H9 (cell line): ENCODE results near the gene ARNT2. TPM values are rescaled to one million over a fixed set of nuclear protein-coding genes. Genes with fewer than 3 reads are reported as not detected.
A peak's percentile ranks its signal among the peaks of the same experiment; 100 is the strongest.

Source experiments
- DNase-seq: peaks from one replicate; pipeline ENCODE4 v3.0.0-alpha.2; 2017
- H2AFZ ChIP-seq: one replicate; pipeline ENCODE4 v1.6.1; 2013; ENCODE audit warnings: mild to moderate bottlenecking, low read length, control low read depth, moderate library complexity
- H2AK5ac ChIP-seq: 2 replicates; pipeline ENCODE4 v1.6.1; 2013; ENCODE audit warnings: low read length, control low read depth, mixed read lengths; ENCODE audit not compliant: insufficient read length
- H2BK120ac ChIP-seq: one replicate; pipeline ENCODE4 v1.6.1; 2013; ENCODE audit warnings: low read depth, mild to moderate bottlenecking, low read length, control low read depth, inconsistent platforms; ENCODE audit not compliant: poor library complexity, severe bottlenecking
- H2BK12ac ChIP-seq: 2 replicates; pipeline ENCODE4 v1.6.1; 2013; ENCODE audit warnings: low read length, control low read depth, mixed read lengths, low read depth; ENCODE audit not compliant: insufficient read length
- H2BK15ac ChIP-seq: 2 replicates; pipeline ENCODE4 v1.6.1; 2013; ENCODE audit warnings: low read depth, low read length, control low read depth
- H2BK20ac ChIP-seq: one replicate; pipeline ENCODE4 v1.6.1; 2013; ENCODE audit warnings: low read depth, mild to moderate bottlenecking, low read length, control low read depth, inconsistent platforms; ENCODE audit not compliant: poor library complexity, severe bottlenecking
- H2BK5ac ChIP-seq: 2 replicates; pipeline ENCODE4 v1.6.1; 2013; ENCODE audit warnings: low read length, control low read depth, mixed read lengths; ENCODE audit not compliant: insufficient read length
- H3K14ac ChIP-seq: 2 replicates; pipeline ENCODE4 v1.6.1; 2013; ENCODE audit warnings: low read length, control low read depth; ENCODE audit not compliant: insufficient read depth
- H3K18ac ChIP-seq: 2 replicates; pipeline ENCODE4 v1.6.1; 2013; ENCODE audit warnings: low read depth, mild to moderate bottlenecking, mixed read lengths, low read length, control low read depth; ENCODE audit not compliant: insufficient read length
- H3K23ac ChIP-seq: 2 replicates; pipeline ENCODE4 v1.6.1; 2013; ENCODE audit warnings: low read length, control low read depth, mixed read lengths, low read depth; ENCODE audit not compliant: insufficient read length
- H3K23me2 ChIP-seq: 2 replicates; pipeline ENCODE4 v1.6.1; 2013; ENCODE audit warnings: low read depth, mild to moderate bottlenecking, mixed read lengths, low read length, control low read depth; ENCODE audit not compliant: insufficient read length, poor library complexity, severe bottlenecking
- H3K27ac ChIP-seq: 2 replicates; pipeline ENCODE4 v1.5.1; 2013; ENCODE audit warnings: low read length, control low read depth, mixed read lengths, low read depth; ENCODE audit not compliant: insufficient read length
- H3K27me3 ChIP-seq: 2 replicates; pipeline ENCODE4 v1.6.1; 2013; ENCODE audit warnings: low read length, control low read depth, inconsistent platforms; ENCODE audit not compliant: insufficient read depth
- H3K4ac ChIP-seq: 2 replicates; pipeline ENCODE4 v1.6.1; 2013; ENCODE audit warnings: low read depth, mild to moderate bottlenecking, control low read depth, inconsistent platforms, low read length, moderate library complexity
- H3K4me1 ChIP-seq: 2 replicates; pipeline ENCODE4 v1.6.1; 2013; ENCODE audit warnings: low read length, control low read depth, inconsistent platforms; ENCODE audit not compliant: insufficient read depth
- H3K4me2 ChIP-seq: 2 replicates; pipeline ENCODE4 v1.6.1; 2013; ENCODE audit warnings: low read length, control low read depth, mixed read lengths; ENCODE audit not compliant: insufficient read length, insufficient read depth
- H3K56ac ChIP-seq: 2 replicates; pipeline ENCODE4 v1.6.1; 2013; ENCODE audit warnings: low read depth, mild to moderate bottlenecking, mixed read lengths, low read length, control low read depth; ENCODE audit not compliant: insufficient read length
- H3K79me1 ChIP-seq: 2 replicates; pipeline ENCODE4 v1.6.1; 2013; ENCODE audit warnings: low read depth, mild to moderate bottlenecking, moderate library complexity, low read length, control low read depth, inconsistent platforms; ENCODE audit not compliant: insufficient read depth, poor library complexity, severe bottlenecking
- H3K79me2 ChIP-seq: 2 replicates; pipeline ENCODE4 v1.6.1; 2013; ENCODE audit warnings: low read length, control low read depth, inconsistent platforms; ENCODE audit not compliant: insufficient read depth
- H3K9ac ChIP-seq: 2 replicates; pipeline ENCODE4 v1.6.1; 2013; ENCODE audit warnings: low read length, control low read depth, mixed read lengths; ENCODE audit not compliant: insufficient read length; ENCODE audit errors: extremely low read depth
- H3K9me3 ChIP-seq: one replicate; pipeline ENCODE4 v1.6.1; 2013; ENCODE audit warnings: low read depth, low read length, inconsistent platforms; ENCODE audit not compliant: control insufficient read depth
- H3T11ph ChIP-seq: one replicate; pipeline ENCODE4 v1.6.1; 2013; ENCODE audit warnings: mild to moderate bottlenecking, low read length, control low read depth, inconsistent platforms
- H4K20me1 ChIP-seq: one replicate; pipeline ENCODE4 v1.6.1; 2013; ENCODE audit not compliant: control insufficient read depth, insufficient read length, insufficient read depth
- H4K5ac ChIP-seq: 2 replicates; pipeline ENCODE4 v1.6.1; 2013; ENCODE audit warnings: low read depth, mild to moderate bottlenecking, mixed read lengths, low read length, control low read depth; ENCODE audit not compliant: insufficient read length
- H4K8ac ChIP-seq: replicated peaks from 2 replicates; pipeline ENCODE4 v1.6.1; 2013; ENCODE audit warnings: low read length, control low read depth, mixed read lengths, low read depth; ENCODE audit not compliant: insufficient read length
- H4K91ac ChIP-seq: 2 replicates; pipeline ENCODE4 v1.6.1; 2013; ENCODE audit warnings: low read depth, mild to moderate bottlenecking, moderate library complexity, mixed read lengths, low read length, control low read depth; ENCODE audit not compliant: insufficient read length
- H3K27ac Mint-ChIP-seq, 3 experiments: 2 replicates in 2 of 3; 3 replicates in 1 of 3; pipeline ENCODE4 v1.8.0; 2020 to 2021; ENCODE audit warnings: mixed read lengths in 3 of 3, mild to moderate bottlenecking in 1 of 3, moderate library complexity in 1 of 3
- H3K27me3 Mint-ChIP-seq: 2 replicates; pipeline ENCODE4 v1.8.0; 2021; ENCODE audit warnings: low read depth, mild to moderate bottlenecking, moderate library complexity, mixed read lengths
- H3K36me3 Mint-ChIP-seq, 3 experiments: 2 replicates in 2 of 3; 3 replicates in 1 of 3; pipeline ENCODE4 v1.8.0; 2020 to 2021; ENCODE audit warnings: low read depth in 3 of 3, mixed read lengths in 3 of 3; ENCODE audit not compliant: insufficient read depth in 1 of 3
- H3K4me1 Mint-ChIP-seq, 2 experiments: 2 replicates each; pipeline ENCODE4 v1.8.0; 2020; ENCODE audit warnings: mixed read lengths in 2 of 2
- H3K4me3 Mint-ChIP-seq, 2 experiments: 2 replicates in 1 of 2; 3 replicates in 1 of 2; pipeline ENCODE4 v1.8.0; 2020 to 2021; ENCODE audit warnings: mild to moderate bottlenecking in 2 of 2, mixed read lengths in 2 of 2, moderate library complexity in 1 of 2
- H3K9me3 Mint-ChIP-seq, 2 experiments: 2 replicates in 1 of 2; 3 replicates in 1 of 2; pipeline ENCODE4 v1.8.0; 2020; ENCODE audit warnings: mild to moderate bottlenecking in 2 of 2, mixed read lengths in 2 of 2, moderate library complexity in 1 of 2
- WGBS: extraction: QIAGEN DNeasy Blood & Tissue Kit; methylation state at CpG from one replicate; pipeline ENCODE4 v1.1.7; 2013; ENCODE audit warnings: missing lambda C conversion rate, low lambda C conversion rate, mixed read lengths; ENCODE audit not compliant: insufficient read length; ENCODE audit errors: extremely low coverage; 5-methylcytosine and 5-hydroxymethylcytosine counted together
- total RNA-seq: library from RNA; stranded (reverse); gene quantifications from 2 replicates; pipeline ENCODE4 v1.2.1, GENCODE V29; 2021
- TF ChIP-seq, protein P1 (sequence below): fragments of 200-600 bp; sonication (generic); conservative IDR thresholded peaks from 3 replicates; pipeline ENCODE4 v1.8.0; 2021; ENCODE audit warnings: antibody characterized with exemption, mild to moderate bottlenecking

The ARNT2 gene
- total RNA-seq, 1 experiment from 2014 or later, result 10.5 TPM

- no peak overlapping the region for H2AFZ ChIP-seq
- DNase-seq, result peak; percentile 16
- H3K9me3 Mint-ChIP-seq, result no peaks in the 10 kb centered on the region
- no peak overlapping the region for H2BK5ac ChIP-seq
- H4K91ac ChIP-seq, result no peak overlapping the region
- no peaks in the 10 kb centered on the region for H3K79me2 ChIP-seq
- peak overlapping the region in 1 of 3 experiments; percentile 62; a peak in 1 of 7 replicates for H3K27ac Mint-ChIP-seq
- H3T11ph ChIP-seq, result no peak overlapping the region
- no peak overlapping the region for H4K8ac ChIP-seq
- H3K23ac ChIP-seq, result no peak overlapping the region
- H3K56ac ChIP-seq, result no peak overlapping the region
- H3K4me1 Mint-ChIP-seq, result peaks cover 13 to 15% of the 10 kb centered on the region in 2 experiments
- H2BK20ac ChIP-seq, result no peak overlapping the region
- no peak overlapping the region for H4K5ac ChIP-seq
- H3K4me3 Mint-ChIP-seq, result no peak overlapping the region
- H3K23me2 ChIP-seq, result peaks cover 3% of the 10 kb centered on the region
- H3K27me3 ChIP-seq, result no peaks in the 10 kb centered on the region
- no peak overlapping the region for H3K14ac ChIP-seq
- H2BK15ac ChIP-seq, result no peak overlapping the region
- peaks cover 2% of the 10 kb centered on the region; the same call in 1 of the 2 replicates for H3K4me1 ChIP-seq
- H2BK120ac ChIP-seq, result no peak overlapping the region
- no peak overlapping the region for H3K9ac ChIP-seq
- H3K4ac ChIP-seq, result no peak overlapping the region
- peaks cover 0 to 14% (median 0%) of the 10 kb centered on the region in 3 experiments; a peak in 3 of 7 replicates for H3K36me3 Mint-ChIP-seq
- no peak overlapping the region for H2BK12ac ChIP-seq
- TF ChIP-seq, protein P1, sequence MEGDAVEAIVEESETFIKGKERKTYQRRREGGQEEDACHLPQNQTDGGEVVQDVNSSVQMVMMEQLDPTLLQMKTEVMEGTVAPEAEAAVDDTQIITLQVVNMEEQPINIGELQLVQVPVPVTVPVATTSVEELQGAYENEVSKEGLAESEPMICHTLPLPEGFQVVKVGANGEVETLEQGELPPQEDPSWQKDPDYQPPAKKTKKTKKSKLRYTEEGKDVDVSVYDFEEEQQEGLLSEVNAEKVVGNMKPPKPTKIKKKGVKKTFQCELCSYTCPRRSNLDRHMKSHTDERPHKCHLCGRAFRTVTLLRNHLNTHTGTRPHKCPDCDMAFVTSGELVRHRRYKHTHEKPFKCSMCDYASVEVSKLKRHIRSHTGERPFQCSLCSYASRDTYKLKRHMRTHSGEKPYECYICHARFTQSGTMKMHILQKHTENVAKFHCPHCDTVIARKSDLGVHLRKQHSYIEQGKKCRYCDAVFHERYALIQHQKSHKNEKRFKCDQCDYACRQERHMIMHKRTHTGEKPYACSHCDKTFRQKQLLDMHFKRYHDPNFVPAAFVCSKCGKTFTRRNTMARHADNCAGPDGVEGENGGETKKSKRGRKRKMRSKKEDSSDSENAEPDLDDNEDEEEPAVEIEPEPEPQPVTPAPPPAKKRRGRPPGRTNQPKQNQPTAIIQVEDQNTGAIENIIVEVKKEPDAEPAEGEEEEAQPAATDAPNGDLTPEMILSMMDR, result no peak
- peaks cover 3% of the 10 kb centered on the region for H4K20me1 ChIP-seq
- no peaks in the 10 kb centered on the region for H3K9me3 ChIP-seq
- H3K79me1 ChIP-seq, result no peaks in the 10 kb centered on the region
- H2AK5ac ChIP-seq, result no peak overlapping the region
- no peaks in the 10 kb centered on the region for H3K27me3 Mint-ChIP-seq
- WGBS, result no CpG with 5 or more reads among the region's 12 CpGs
- no peak overlapping the region for H3K27ac ChIP-seq
- H3K4me2 ChIP-seq, result no peak overlapping the region
- no peak overlapping the region for H3K18ac ChIP-seq
Observed at GRCh38 chr15:80576519-80577090, 172.4 kb downstream of the ARNT2 start.
